ENCODE results near the gene CFAP210. TPM values are rescaled to one million over a fixed set of nuclear protein-coding genes. Genes with fewer than 3 reads are reported as not detected.

Gene CFAP210
- total RNA-seq, 1 donor from 2014 or later: 0.49 TPM

- TF ChIP-seq CTCF (IDR thresholded peaks at IDR 0.05) (no peak), POLR2AphosphoS5 (IDR thresholded peaks at IDR 0.05; ENCODE audit: insufficient read depth in 1 of 2, low read depth in 1 of 2) (no peak), POLR2A (IDR thresholded peaks at IDR 0.05) (no peak)
- Histone ChIP-seq H3K9me3 (no peaks in the 10 kb centered on the region), H3K36me3 (no peaks in the 10 kb centered on the region), H3K27me3 (no peaks in the 10 kb centered on the region), H3K4me1 (no peaks in the 10 kb centered on the region), H3K4me3 (no peak overlapping the region), H3K27ac (no peak overlapping the region)
- no peak for DNase-seq (ENCODE audit: extremely low spot score in 2 of 2)
- intact Hi-C loops (cut with DNase I): no loop called here
Measured at GRCh38 chr2:169673921-169674320, 20.3 kb downstream of the CFAP210 start.

- Histone ChIP-seq H3K9me3 (no peaks in the 10 kb centered on the region), H3K4me3 (no peak overlapping the region), H3K36me3 (no peaks in the 10 kb centered on the region), H3K27ac (no peak overlapping the region), H3K27me3 (no peaks in the 10 kb centered on the region), H3K4me1 (no peaks in the 10 kb centered on the region)
- no peak for DNase-seq (ENCODE audit: extremely low spot score in 2 of 2)
- intact Hi-C loops (cut with DNase I): no loop called here
- TF ChIP-seq POLR2A (IDR thresholded peaks at IDR 0.05) (no peak), POLR2AphosphoS5 (IDR thresholded peaks at IDR 0.05; ENCODE audit: insufficient read depth in 1 of 2, low read depth in 1 of 2) (no peak), CTCF (IDR thresholded peaks at IDR 0.05) (no peak)
Measured at GRCh38 chr2:169673106-169673505, 21.1 kb downstream of the CFAP210 start.

- H3K27me3 ChIP-seq: no peaks in the 10 kb centered on the region
Measured at GRCh38 chr2:169672406-169672805, 21.8 kb downstream of the CFAP210 start.

GRCh38 chr2:169670937-169671336 lies 23.3 kb downstream of the CFAP210 start:
- DNase-seq (ENCODE audit: extremely low spot score in 2 of 2): no peak
- Histone ChIP-seq H3K36me3 (no peaks in the 10 kb centered on the region), H3K9me3 (no peaks in the 10 kb centered on the region), H3K4me1 (no peaks in the 10 kb centered on the region), H3K27ac (no peak overlapping the region), H3K4me3 (no peak overlapping the region), H3K27me3 (no peaks in the 10 kb centered on the region)
- intact Hi-C loops (cut with DNase I): no loop called here
- TF ChIP-seq POLR2A (IDR thresholded peaks at IDR 0.05) (no peak), CTCF (IDR thresholded peaks at IDR 0.05) (no peak), POLR2AphosphoS5 (IDR thresholded peaks at IDR 0.05; ENCODE audit: insufficient read depth in 1 of 2, low read depth in 1 of 2) (no peak)

More at GRCh38 chr2:169672406-169672805, 21.8 kb downstream of the CFAP210 start:
- H3K4me3 ChIP-seq: no peak overlapping the region
- no peaks in the 10 kb centered on the region for H3K4me1 ChIP-seq
- H3K27ac ChIP-seq: no peak overlapping the region
- intact Hi-C loops (cut with DNase I): no loop called here
- H3K9me3 ChIP-seq: no peaks in the 10 kb centered on the region
- H3K36me3 ChIP-seq: no peaks in the 10 kb centered on the region
- no peak for DNase-seq (ENCODE audit: extremely low spot score in 2 of 2)
- TF ChIP-seq CTCF (IDR thresholded peaks at IDR 0.05) (no peak), POLR2AphosphoS5 (IDR thresholded peaks at IDR 0.05; ENCODE audit: insufficient read depth in 1 of 2, low read depth in 1 of 2) (no peak), POLR2A (IDR thresholded peaks at IDR 0.05) (no peak)

GRCh38 chr2:169670215-169670651 lies 24.0 kb downstream of the CFAP210 start:
- no peaks in the 10 kb centered on the region for H3K36me3 ChIP-seq
- intact Hi-C loops (cut with DNase I): no loop called here
- H3K27ac ChIP-seq: no peak overlapping the region
- H3K9me3 ChIP-seq: no peaks in the 10 kb centered on the region
- H3K27me3 ChIP-seq: no peaks in the 10 kb centered on the region
- TF ChIP-seq POLR2AphosphoS5 (IDR thresholded peaks at IDR 0.05; ENCODE audit: insufficient read depth in 1 of 2, low read depth in 1 of 2): no peak
- no peak for TF ChIP-seq POLR2A (IDR thresholded peaks at IDR 0.05)
- TF ChIP-seq CTCF (IDR thresholded peaks at IDR 0.05): no peak
- H3K4me3 ChIP-seq: no peak overlapping the region
- no peak for DNase-seq (ENCODE audit: extremely low spot score in 2 of 2)
- H3K4me1 ChIP-seq: no peaks in the 10 kb centered on the region
